Adrenal gland (tissue), 5 donors: ENCODE results near the gene CNTLN.

Experiments used
- CTCF ChIP-seq, 6 experiments: fragments of 450-650 bp in 4 of 6; fragments of 200-600 bp in 2 of 6; sonication (generic) in 1 of 6; IDR thresholded peaks; 1 replicate in 5 of 6; 2 replicates in 1 of 6; pipeline versions ENCODE4 v1.5.1 to v1.8.0; 2016 to 2021; ENCODE audit warnings: antibody characterized with exemption in 6 of 6, mild to moderate bottlenecking in 2 of 6, moderate library complexity in 1 of 6
- POLR2A ChIP-seq, 2 donors: fragments of 450-650 bp; IDR thresholded peaks; one replicate each; pipeline ENCODE4 v1.6.1; 2017; ENCODE audit warnings: antibody characterized with exemption in 2 of 2, mild to moderate bottlenecking in 2 of 2, moderate library complexity in 1 of 2
- donor health status: DM: no; HTN: no; CAD: no.

- no peak for TF ChIP-seq CTCF (IDR thresholded peaks at IDR 0.05)
- TF ChIP-seq POLR2A (IDR thresholded peaks at IDR 0.05) = no peak
Measured at GRCh38 chr9:17117372-17117771, 17.5 kb upstream of the CNTLN start.
